ENCODE measurements around the gene HSPA1A. TPM values are rescaled to one million over a fixed set of nuclear protein-coding genes. Genes with fewer than 3 reads are reported as not detected.
"Not testable (repeated sequence)": the region's sequence is repeated elsewhere in the genome, so short reads cannot be mapped to it uniquely, and the experiment has no call there.

HSPA1A gene
- total RNA-seq, 1 donor, result 132 TPM

GRCh38 chr6:31792761-31793171 lies 22.6 kb upstream of the HSPA1A start:
- no peak for TF ChIP-seq CTCF (IDR thresholded peaks at IDR 0.05; ENCODE audit: insufficient read depth, low read depth, low read length)
- DNase-seq (ENCODE audit: low read depth), result peak; percentile 13
- H3K4me3 ChIP-seq (ENCODE audit: low read depth, low read length), result no peak overlapping the region

- DNase-seq (ENCODE audit: low read depth), result not testable (repeated sequence)
- H3K4me3 ChIP-seq (ENCODE audit: low read depth, low read length), result peak overlapping the region; percentile 94
These were observed 21.5 kb upstream of the HSPA1A start for GRCh38 chr6:31793927-31794245.

- DNase-seq (ENCODE audit: low read depth), result peak; percentile 61
- peak overlapping the region; percentile 94 for H3K4me3 ChIP-seq (ENCODE audit: low read depth, low read length)
- TF ChIP-seq CTCF (IDR thresholded peaks at IDR 0.05; ENCODE audit: insufficient read depth, low read depth, low read length), result no peak
These were observed 21.0 kb upstream of the HSPA1A start for GRCh38 chr6:31794294-31794865.

- no peak for TF ChIP-seq CTCF (IDR thresholded peaks at IDR 0.05; ENCODE audit: insufficient read depth, low read depth, low read length)
- DNase-seq (ENCODE audit: low read depth), result no peak
- H3K4me3 ChIP-seq (ENCODE audit: low read depth, low read length), result peak overlapping the region; percentile 94
These were observed 20.3 kb upstream of the HSPA1A start for GRCh38 chr6:31794866-31795615.

GRCh38 chr6:31795616-31796298 lies 19.6 kb upstream of the HSPA1A start, which contains the start of gene VARS1:
VARS1 (minus strand) TSS chr6:31795752; CDS start chr6:31795217, 535 bp downstream.
- TF ChIP-seq CTCF (IDR thresholded peaks at IDR 0.05; ENCODE audit: insufficient read depth, low read depth, low read length), result peak; percentile 75
- peak within 1 kb of the TSS; percentile 94 for H3K4me3 ChIP-seq (ENCODE audit: low read depth, low read length)
- DNase-seq (ENCODE audit: low read depth), result peak; percentile 92

GRCh38 chr6:31796993-31797385 lies 18.4 kb upstream of the HSPA1A start:
- DNase-seq (ENCODE audit: low read depth), result no peak
- no peak for TF ChIP-seq CTCF (IDR thresholded peaks at IDR 0.05; ENCODE audit: insufficient read depth, low read depth, low read length)
- no peak overlapping the region for H3K4me3 ChIP-seq (ENCODE audit: low read depth, low read length)

GRCh38 chr6:31797588-31797987 lies 17.8 kb upstream of the HSPA1A start:
- TF ChIP-seq CTCF (IDR thresholded peaks at IDR 0.05; ENCODE audit: insufficient read depth, low read depth, low read length), result no peak
- no peak for DNase-seq (ENCODE audit: low read depth)
- H3K4me3 ChIP-seq (ENCODE audit: low read depth, low read length), result no peak overlapping the region

Data from fibroblast of villous mesenchyme (primary cell).